ENCODE results near the gene ARID2. TPM values are rescaled to one million over a fixed set of nuclear protein-coding genes. Genes with fewer than 3 reads are reported as not detected.

Gene ARID2
- total RNA-seq, 3 donors from 2014 or later, result 28.9 to 46.4 (median 43.3) TPM

DNA sequence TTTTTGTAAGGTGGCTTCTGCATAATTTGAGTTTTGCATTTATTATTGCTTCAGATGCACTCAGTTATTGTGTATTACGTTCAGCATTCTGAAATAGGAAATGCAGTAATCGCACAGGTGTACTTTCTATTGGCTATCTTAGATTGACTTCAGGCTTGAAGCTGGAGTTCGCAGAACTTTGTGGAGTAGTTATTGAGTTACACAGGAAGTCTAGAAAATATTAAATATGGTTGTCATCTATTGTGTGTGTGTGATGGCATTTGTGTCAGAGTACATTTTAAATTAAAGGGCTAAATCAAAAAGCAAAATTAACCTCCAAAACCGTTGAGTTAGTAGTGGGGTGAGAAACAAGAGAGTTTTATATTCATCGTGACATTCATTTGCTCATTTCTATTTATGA is 2.7 kb downstream of the ARID2 start:
- no peak for DNase-seq

DNA sequence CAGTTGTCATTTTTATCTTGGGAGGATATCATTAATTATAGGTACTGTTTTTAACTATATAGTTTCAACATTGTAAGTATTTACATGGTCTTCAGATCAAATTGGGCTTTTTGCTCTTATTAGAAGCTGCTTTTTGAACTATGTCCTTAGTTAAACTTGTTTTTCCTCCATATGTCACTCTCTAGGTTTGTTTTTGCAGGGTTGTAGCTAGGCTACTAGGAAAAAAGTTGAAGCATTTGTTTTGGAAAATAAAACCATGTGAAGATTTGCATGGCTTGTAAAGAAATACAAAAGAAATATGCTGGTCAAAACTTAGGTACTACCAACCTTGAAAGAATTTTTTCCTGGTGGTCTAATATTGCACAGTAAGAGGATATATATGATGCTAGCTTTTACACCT is 3.4 kb downstream of the ARID2 start:
- intact Hi-C loops (cut with DNase I, micrococcal nuclease), result no loop called here
- Histone ChIP-seq H3K4me3 (no peak overlapping the region), H3K36me3 (ENCODE audit: low read depth) (peaks cover 4% of the 10 kb centered on the region), H3K4me1 (ENCODE audit: low read depth) (peaks cover 21% of the 10 kb centered on the region), H3K9me3 (peaks cover 3% of the 10 kb centered on the region)
- TF ChIP-seq, protein P1, sequence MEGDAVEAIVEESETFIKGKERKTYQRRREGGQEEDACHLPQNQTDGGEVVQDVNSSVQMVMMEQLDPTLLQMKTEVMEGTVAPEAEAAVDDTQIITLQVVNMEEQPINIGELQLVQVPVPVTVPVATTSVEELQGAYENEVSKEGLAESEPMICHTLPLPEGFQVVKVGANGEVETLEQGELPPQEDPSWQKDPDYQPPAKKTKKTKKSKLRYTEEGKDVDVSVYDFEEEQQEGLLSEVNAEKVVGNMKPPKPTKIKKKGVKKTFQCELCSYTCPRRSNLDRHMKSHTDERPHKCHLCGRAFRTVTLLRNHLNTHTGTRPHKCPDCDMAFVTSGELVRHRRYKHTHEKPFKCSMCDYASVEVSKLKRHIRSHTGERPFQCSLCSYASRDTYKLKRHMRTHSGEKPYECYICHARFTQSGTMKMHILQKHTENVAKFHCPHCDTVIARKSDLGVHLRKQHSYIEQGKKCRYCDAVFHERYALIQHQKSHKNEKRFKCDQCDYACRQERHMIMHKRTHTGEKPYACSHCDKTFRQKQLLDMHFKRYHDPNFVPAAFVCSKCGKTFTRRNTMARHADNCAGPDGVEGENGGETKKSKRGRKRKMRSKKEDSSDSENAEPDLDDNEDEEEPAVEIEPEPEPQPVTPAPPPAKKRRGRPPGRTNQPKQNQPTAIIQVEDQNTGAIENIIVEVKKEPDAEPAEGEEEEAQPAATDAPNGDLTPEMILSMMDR (IDR thresholded peaks at IDR 0.05), result no peak
- ATAC-seq (no peak), DNase-seq (no peak)

More for the DNA sequence above, 2.7 kb downstream of the ARID2 start:
- Histone ChIP-seq H3K4me3 (no peak overlapping the region), H3K9me3 (peaks cover 3% of the 10 kb centered on the region), H3K36me3 (ENCODE audit: low read depth) (peaks cover 4% of the 10 kb centered on the region), H3K4me1 (ENCODE audit: low read depth) (peaks cover 21% of the 10 kb centered on the region)
- intact Hi-C loops (cut with DNase I, micrococcal nuclease), result no loop called here
- no peak for ATAC-seq
- TF ChIP-seq, protein P1 (IDR thresholded peaks at IDR 0.05), result no peak

DNA sequence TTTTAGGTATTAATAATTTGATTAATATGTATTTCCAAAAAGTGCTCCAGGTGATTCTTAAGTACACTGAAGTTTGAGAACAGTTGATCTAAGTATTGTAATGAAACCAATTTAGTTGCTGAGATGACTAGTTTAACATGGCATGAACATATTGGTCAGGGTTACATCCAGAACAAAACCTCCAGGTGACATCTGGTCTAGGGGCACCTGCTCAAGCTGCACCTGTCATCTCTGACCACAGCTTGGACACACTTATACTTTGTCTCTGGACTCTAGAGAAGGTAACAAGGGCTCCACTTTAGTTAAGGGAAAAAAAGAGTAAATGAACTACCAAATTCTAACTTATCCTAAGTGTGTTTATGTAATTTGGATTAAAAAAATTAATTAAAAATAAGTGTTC is 8.1 kb downstream of the ARID2 start:
- intact Hi-C loops (cut with DNase I, micrococcal nuclease), result no loop called here
- peaks cover 21% of the 10 kb centered on the region for H3K4me1 ChIP-seq (ENCODE audit: low read depth)
- no peaks in the 10 kb centered on the region for H3K36me3 ChIP-seq (ENCODE audit: low read depth)
- DNase-seq (no peak), ATAC-seq (no peak)
- TF ChIP-seq, protein P1 (IDR thresholded peaks at IDR 0.05), result no peak
- peaks cover 3% of the 10 kb centered on the region for H3K9me3 ChIP-seq
- no peak overlapping the region for H3K4me3 ChIP-seq

DNA sequence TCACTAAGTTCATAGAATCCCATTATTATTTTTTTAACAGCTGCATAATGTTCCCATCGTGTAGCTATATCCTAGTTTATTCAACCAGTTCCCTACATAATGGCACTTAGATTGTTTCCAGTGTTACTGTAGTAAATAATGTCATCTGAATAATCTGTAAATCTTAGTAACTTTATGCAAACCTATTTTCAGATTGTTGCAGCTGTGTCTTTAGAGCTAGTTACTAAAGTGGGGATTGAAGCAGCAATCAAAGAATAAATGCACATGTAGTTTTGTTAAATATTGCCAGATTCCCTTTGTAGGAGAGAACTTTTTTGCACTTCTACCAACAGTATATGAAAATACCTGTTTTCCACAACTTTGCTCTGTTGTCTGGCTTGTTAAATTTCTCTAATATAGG is 13.1 kb downstream of the ARID2 start:
- H3K36me3 ChIP-seq (ENCODE audit: low read depth), result no peaks in the 10 kb centered on the region
- intact Hi-C loops (cut with DNase I, micrococcal nuclease), result no loop called here
- DNase-seq (no peak), ATAC-seq (no peak)
- no peaks in the 10 kb centered on the region for H3K4me1 ChIP-seq (ENCODE audit: low read depth)
- no peak overlapping the region for H3K4me3 ChIP-seq
- TF ChIP-seq, protein P1 (IDR thresholded peaks at IDR 0.05), result no peak
- no peaks in the 10 kb centered on the region for H3K9me3 ChIP-seq

DNA sequence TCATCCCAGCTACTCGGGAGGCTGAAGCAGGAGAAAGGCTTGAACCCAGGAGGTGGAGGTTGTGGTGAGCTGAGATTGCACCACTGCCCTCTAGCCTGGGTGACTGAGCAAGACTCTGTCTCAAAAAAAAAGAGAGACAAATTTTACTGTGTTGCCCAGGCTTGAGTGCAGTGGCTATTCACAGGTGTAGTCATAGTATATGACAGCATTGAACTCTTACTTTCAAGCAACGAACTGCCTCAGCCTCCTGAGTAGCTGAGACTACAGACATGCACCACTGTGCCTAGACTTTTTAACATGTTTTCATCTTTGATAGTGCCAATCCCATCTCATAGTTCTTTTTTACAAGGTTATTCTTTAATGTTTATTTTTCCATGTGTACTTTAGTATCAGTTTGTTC is 13.7 kb downstream of the ARID2 start:
- peak; percentile 51 for ATAC-seq
- TF ChIP-seq, protein P1 (IDR thresholded peaks at IDR 0.05), result no peak
- Histone ChIP-seq H3K4me3 (no peak overlapping the region), H3K9me3 (no peaks in the 10 kb centered on the region), H3K4me1 (ENCODE audit: low read depth) (no peaks in the 10 kb centered on the region), H3K36me3 (ENCODE audit: low read depth) (no peaks in the 10 kb centered on the region)
- intact Hi-C loops (cut with DNase I, micrococcal nuclease), result no loop called here
- DNase-seq, result no peak

DNA sequence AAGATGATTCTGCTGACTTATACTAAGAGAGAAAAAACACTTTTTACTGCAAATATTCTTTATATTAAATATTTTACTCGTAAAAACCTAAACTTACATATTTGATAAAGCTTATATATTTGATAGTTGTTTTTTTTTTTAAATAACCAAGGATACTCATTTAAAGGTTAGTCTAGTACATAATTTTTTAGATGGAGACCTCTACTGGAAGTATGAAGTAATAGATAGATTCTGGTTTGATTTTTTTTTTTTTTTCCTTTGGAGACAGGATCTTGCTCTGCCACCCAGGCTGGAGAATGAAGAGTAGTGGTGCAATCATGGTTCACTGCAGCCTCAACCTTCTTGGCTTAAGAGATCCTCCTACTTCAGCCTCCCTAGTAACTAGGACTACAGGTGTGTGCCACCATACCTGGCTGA is 16.4 kb downstream of the ARID2 start:
- ATAC-seq (peak; percentile 50), DNase-seq (no peak)
- Histone ChIP-seq H3K9me3 (no peaks in the 10 kb centered on the region), H3K4me1 (ENCODE audit: low read depth) (no peaks in the 10 kb centered on the region), H3K36me3 (ENCODE audit: low read depth) (no peaks in the 10 kb centered on the region), H3K4me3 (no peak overlapping the region)
- intact Hi-C loops (cut with DNase I, micrococcal nuclease), result no loop called here
- TF ChIP-seq, protein P1 (IDR thresholded peaks at IDR 0.05), result no peak
